ENCODE results near the gene GULP1.

Gene GULP1

DNA sequence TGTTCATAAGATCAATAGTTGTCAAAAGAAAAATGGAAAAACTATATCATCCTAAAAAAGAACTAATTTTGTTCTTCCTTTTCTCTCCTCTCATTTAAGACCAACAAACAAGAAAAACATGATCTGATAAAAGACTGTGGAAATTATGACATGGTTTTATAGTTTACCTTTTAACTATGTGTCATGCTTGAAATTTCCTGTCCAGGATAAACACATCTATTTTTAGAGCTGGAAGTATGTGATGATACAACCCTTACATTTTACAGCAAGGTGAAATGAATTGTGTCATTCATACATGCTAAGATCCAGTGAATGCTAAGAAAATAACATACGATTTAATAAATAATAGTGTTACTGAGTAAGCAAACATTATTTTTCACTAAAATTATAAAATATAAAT, 89.9 kb downstream of the GULP1 start:
- no peak for DNase-seq

DNA sequence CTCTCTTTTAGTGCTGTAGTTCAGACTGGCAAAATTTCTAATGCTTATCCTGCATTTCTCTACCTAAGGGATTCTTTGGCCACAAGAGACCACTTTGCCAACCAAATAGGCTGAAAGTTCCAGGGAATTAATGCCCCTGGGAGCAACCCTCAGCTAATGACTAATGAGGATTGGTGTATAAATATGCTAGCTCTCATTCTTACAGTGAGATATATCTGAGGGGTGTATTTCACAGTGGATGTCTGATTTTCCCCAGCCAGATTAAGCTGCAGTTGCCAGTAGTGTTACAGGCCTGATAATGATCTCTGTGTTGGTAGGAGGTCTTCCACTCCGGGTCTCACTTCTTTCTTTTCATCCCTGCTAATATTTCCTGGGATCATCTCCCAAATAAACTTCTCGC, 90.4 kb downstream of the GULP1 start:
- DNase-seq, result no peak

DNA sequence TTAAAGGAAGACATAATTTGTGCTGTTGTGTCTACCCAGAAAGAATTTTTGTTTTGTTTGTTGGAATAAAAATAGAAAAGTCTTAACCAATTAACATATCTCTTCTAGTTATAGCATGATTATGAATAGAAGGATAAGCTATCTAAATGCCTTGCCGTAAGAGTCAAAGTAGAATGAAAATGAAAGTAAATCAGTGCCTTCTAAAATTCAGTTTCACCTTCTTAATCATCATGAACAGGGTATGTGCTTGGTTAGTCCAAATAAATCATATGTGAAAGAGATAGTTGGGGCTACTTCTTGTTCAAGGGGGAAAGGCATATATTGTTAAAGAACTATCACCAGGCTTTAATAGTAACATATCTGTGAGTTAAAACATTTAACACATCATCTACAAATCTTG, 91.5 kb downstream of the GULP1 start:
- DNase-seq, result no peak

DNA sequence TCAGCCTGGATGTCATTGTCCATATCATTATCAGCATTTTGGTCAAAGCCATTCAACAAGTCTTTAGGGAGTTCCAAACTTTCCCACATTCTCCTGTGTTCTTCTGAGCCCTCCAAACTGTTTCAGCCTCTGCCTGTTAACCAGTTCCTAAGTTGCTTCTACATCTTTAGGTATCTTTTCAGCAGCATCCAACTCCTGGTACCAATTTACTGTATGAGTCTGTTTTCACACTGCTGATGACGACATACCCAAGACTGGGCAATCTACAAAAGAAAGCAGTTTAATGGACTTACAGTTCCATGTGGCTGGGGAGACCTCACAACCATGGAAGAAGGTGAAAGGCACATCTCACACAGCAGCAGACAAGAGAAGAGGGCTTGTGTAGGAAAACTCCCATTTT, 94.2 kb downstream of the GULP1 start:
- DNase-seq, result no peak

DNA sequence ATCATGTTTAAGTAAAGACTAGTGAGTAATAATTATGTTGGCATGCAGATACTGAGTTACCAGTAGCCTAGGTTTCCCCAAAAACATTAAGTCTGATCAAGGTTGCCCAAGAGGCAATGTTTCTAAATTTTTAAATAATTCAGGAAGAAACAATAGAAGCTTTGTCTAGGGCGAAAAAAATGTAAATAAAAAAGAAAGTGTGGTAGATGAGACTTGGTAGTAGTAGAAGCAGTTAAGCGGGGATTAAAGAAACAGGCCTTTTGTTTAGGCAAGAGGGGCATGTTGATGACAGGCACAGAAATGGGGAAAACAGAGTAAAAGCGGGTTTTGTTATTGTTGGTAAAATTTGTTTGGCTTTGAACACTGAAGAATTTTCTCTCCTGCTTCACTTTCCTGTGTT, 97.2 kb downstream of the GULP1 start:
- no peak for DNase-seq

DNA sequence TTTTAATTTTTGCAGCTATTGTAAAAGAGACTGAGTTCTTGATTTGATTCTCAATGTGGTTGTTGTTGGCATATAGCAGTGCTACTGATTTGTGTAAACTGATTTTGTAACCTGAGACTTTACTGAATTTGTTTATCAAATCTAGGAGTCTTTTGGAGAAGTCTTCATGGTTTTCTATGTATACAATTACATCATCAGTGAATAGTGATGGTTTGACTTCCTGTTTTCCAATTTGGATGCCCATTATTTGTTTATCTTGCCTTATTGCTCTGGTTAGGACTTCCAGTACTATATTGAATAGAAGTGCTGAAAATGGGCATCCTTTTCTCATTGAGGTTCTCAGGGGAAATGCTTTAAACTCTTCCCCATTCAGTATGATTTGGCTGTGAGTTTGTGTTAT, 99.7 kb downstream of the GULP1 start:
- DNase-seq, result no peak

DNA sequence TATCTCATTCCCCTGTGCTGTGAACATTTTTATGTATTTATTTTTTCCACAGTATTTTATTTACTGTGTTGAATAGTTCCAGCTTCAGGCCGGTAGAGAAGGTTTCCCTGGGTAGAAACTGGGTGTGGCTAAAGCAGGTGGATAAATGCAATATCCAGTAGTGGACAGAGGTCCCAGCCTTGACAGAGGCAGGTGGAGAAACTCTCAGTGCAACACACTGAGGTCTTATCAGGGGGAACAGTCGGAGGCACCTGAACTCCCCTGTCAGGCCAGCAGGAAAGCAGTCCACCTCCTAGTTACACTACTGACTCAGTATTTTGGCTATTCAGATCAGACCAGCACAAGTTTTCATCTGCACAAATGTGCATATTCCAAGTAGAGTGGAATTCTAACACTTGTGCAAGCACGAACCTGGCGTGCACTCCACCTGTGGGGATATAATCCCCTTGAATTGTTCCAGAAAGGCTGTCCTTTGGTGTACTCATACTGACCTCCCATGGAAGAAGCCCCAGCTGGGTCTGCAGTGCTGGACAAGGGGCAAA, 103.3 kb downstream of the GULP1 start:
- no peak for DNase-seq

DNA sequence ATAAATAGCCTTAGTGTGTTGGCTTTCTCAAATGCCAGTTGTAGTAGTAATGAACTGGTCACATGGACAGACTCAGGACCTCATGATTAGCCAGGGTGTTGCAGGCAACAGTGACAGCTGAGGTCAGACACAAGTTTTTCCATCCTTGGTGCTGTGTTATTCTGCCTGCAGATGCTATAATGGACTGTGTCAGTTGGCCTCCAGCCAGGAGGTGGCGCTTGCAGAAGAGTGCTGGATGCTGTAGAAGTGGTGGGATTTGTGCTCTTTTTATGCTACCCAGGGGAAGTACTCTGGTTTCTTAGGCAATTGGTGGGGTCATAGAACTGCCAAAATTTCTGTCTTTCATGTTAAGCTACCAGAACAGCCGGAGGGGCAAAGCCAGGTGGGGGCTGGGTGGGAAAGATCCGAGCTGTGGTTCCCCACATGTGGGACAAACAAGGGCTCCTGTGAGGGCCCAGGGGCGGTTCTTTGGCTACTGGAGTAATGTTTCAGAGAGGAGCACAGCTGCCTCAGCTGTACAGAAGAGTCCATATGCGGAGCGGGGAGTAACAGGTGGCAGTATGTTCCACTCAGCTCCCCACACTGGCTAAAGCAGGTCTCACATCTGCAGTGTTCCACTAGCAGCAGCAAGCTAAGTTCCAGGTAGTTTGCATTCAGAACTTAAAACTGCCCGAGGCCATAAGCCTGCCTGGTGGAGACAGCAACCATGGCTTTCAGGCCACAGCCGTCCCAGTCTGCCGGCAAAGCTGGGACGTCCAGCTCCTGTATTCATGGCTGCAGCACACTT, 104.4 kb downstream of the GULP1 start:
- no peak for DNase-seq

DNA sequence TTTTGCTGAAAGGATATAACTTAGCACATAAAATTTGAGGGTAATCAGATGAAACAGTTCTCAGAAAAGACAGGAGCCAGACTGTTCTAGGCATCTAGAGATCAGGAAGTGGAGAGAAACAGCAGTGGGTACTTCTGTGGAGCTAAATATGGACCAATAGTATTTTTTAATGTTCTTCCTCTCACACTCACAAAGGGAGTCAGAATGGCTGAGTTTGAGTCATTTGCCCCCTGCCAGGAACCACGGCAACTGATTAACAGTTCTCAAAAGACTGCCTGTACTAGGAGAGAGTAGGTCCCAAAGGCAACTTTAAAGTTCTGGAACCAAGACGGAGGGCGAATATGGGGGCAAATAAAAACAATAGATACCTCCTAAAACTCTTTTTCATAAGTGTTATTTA, 107.5 kb downstream of the GULP1 start:
- no peak for DNase-seq

DNA sequence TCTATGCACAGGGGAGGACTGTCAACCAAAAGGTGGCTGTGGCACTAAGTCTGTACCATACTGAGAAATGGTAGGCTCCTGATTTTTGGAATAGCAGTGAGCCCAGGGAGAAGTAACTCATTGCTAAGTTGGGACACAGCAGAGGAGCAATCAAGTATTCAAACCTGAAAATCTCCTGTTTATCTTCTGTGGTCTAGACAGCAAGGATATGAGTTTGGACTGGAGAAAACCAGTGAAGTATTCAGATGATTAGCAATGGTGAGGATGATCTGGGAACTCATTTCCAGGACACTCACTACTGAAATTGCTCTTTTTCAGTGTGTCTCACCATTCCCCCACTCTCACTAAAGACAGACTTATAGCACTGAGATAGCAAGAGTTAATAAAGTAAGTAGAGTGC, 112.0 kb downstream of the GULP1 start:
- no peak for DNase-seq

DNA sequence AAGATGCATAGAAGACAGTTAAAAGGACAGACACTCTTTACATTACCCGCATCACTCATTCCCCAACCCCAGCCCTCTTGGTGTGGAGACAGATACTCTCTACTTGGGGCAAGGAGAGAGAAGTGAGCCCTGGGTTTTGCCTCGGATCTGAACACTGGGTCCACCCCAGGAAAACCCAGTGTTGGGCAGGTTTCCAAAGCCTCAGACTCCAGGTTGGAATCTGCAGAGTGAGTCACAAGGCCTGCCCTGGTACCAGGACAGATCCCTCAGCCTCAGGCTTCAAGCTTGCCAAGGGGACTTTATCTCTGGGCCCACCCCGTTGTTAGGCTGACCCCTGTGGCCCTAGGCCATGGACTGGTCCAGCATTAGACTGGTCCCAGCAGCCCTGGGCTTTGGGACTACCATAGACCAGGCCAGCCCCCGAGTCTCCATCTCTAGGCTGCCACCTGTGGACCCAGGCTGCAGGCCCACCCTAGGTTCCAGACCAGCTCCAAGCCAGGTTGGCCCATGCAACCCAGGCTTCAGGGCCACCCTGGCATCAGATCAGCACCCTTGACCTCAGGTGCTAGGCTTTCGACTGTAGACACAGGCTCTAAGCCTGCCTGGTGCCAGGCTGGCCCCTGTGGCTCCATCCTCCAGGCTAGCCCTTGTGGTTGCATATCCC, 112.8 kb downstream of the GULP1 start:
- DNase-seq, result no peak

DNA sequence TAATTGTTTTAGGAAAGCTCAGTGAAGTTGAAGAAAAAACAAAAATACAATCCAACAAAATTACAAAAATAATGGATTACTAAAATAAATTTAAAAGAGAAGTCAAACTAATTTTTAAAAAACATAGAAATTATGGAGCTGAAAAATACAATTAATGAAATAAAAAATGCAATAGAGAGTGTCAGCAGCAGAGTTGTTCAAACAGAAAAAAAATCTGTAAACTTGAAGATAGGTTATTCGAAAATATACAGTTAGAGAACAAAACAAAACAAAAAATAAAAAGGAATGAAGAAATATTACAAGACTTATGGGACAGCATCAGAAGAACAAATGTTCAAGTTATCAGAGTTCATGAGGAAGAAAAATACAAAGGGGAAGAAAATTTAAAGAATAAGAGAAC, 114.7 kb downstream of the GULP1 start:
- DNase-seq, result no peak

DNA sequence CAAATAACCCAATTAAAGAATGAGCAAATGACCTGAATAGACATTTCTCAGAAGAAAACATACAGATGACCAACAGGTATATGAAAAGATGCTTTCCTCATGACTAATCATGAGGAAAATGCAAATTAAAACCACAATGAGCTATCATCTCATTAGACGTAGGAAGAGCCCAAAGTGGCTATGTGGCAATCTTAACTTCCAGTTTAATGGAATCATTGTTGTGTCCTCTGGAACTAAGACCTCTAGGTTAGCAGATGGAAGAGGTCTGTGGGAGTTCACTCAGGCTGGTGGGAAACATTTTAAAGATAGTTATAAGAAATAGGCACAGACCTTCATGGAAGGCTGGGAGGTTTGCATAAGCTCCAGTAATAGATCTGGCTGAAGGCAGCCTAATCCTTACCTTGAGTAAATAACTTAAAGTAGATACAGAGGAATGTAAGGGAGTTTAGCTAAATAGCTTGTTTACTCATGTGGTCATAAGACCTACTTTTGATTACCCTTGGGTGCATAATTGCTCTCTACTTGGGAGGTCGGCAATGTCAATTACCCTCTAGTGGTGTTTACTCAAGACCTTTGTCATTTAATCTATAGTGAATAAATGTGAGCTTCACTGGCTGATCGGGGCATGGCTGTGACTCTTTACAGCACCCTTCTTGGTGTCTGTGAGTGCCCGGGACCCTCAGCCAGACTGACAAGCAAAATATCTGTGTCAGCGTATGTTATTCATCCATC, 119.0 kb downstream of the GULP1 start:
- DNase-seq, result no peak

DNA sequence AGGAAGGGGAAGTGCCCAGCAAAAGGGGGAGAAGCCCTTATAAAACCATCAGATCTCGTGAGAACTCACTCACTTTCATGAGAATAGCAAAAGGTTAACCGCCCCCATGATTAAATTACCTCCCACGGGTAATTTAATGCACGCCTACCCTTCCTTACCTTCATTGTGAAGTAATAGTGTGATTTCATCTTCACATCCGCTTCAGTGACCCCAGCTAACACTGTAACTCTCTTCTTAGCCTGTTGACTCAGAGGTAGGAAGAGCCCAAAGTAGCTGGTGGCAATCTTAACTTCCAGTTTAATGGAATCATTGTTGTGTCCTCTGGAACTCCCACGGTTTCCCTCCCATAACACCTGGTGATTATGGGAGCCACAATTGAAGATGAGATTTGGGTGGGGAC, 120.5 kb downstream of the GULP1 start:
- DNase-seq, result no peak

DNA sequence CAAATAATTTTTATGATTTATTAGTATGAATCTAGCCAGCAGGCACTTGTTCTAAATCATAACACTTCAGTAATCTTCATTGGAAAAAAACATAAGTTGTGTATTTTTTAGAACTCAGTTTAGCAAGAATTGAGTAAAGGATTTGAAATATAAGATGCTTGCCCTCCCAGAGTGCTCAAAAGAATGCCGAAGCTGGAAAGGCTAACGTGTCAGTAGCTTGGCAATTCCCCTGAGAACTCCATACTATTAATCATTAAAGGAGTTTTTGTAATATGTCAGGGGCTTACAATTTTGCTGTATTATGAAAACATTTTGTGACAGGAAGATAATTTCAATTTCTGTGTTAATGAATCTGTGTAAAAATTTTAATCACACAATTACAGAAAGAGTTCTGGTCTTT, 122.7 kb downstream of the GULP1 start:
- DNase-seq, result no peak

DNA sequence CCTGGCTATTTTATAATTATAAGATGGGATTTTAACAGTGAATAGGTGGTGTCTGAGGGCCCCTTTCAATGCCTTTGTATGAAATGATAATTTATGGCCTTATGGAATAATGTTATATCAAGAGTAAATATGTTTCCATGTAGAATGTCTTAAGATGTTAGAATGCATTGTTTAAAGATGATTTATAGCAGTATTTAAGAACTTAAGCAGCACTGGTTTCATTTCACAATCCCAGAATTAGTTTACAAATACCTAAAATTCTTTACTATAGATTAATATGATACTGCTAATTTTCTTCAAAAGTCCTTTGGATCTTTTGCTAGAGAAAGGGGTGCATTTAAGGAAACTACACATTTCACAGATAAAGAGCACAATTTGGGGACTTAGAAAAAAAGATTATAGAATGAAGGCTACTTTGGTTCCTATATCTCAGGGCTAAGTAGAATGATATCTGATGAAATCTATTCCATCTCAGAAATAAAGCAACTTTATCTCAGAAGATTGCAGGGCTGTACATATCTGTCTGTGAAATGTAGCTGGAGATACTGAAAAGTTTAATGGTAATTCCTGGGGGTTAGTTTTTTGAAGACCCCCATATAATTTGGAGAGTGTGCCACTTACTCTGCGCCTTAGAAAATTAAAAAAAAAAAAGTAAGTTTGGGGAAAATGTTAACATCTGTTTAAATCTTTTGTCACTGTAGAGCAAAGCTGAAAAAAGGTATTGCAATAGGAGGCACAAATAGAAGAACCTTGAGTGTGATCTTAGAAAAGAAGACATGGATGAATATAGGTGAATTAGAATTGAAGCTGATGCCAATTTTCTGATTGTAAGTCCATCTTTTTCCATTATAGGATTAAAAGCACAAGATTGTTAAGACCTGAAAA, 123.4 kb downstream of the GULP1 start:
- no peak for DNase-seq

DNA sequence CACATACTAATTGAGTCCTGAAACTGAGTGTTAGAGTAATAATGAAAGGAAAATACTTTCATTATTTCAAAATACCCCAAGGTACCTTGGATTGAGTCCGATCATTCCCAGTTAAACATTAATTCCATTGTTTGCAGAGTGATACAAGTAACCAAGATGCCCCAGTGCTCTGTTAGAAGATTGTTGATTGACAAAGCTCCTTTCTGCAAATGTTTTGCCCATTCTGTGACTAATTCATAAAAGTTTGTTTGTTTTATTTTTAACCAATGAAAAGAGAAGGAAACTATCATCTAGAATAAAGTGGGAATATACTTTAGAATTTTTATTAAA, 124.0 kb downstream of the GULP1 start:
- DNase-seq, result no peak

DNA sequence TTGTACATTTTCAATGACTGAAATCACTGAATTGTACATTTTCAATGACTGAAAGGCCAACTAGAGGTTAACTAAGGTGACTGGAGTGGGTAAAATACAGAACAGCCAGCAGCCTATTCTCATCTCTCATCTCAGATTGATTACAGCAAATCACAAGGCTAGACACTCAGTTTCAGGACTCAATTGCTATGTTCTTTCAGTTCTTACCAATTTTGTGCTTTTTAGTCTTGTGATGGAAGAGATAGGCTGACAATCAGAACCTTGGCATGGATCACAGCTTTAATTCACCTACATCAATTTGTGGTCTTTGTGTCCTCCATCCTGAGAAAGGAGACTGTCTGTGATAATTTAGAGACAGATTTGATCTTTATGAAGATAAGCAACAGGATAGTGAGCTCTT, 124.7 kb downstream of the GULP1 start:
- no peak for DNase-seq

DNA sequence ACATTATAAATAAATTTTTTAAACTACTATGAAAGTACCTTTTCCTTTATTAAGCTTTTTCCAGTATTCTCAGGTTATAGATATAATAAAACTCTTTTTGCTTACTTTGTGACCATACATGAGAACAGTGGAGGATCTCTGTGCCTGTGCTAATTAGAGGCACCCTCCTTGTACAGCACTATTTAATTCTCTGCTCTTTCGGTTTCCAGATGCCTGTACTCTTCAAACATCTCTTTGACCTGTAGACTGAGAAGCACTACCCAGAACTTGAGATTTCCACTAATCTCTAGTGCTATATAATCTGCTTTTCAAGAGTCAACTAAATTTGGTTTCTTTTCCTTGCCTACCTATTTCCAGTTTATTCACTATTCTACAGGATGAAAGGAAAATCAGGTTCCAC, 131.1 kb downstream of the GULP1 start:
- DNase-seq, result no peak

DNA sequence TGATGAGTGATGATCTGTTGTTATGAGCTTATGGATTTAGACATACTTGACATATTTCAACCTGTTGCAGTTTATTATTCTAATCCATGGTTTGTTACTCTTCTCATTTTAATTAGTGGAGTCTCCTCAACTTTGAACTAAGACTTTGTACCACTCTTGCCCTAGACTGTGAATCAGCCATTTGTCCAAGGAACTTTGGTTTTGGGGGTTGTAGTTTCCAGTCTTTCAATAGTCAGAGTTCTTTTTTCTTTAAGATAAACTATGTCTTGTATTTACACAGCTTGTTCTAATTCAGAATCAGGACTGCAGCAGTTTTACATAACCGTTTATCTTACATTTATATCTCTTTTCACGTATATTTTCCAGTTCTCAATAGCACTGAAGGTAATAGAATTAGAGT, 133.6 kb downstream of the GULP1 start:
- no peak for DNase-seq

DNA sequence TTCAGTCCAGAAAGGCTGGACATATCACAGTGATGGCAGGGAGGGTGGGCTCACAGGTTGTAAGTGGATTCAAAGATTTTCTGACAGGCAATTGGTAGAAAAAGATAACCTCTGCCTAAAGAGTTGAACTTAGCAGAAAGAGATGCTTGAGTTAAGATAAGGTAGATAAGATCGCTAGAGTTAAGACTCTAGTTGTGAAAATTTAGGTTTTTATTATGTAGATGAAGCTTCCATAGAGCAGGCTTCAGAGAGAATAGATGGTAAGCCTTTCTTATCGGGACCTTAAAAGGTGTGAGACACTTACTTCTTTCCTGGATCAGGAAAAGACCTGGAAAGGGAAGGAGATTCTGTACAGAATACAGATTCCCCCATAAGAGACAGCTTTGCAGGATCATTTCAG, 134.4 kb downstream of the GULP1 start:
- DNase-seq, result no peak

DNA sequence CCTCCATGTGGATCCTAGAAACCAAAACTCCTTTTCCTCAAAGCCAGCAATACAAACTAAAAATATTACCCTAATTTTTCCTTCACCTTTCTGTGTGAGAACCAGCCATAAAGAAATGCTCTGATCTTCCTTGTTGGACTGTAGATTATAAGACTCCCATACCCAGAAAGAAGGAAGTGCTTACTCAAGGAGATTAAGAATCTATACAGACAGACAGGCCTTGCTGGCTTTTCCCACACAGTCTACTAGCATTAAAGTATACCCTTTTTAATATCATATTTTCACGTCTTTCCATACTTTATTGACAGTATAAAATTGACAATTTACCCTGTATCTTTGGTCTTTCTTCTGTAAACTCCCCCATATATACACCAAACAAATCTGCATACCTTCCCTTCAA, 139.0 kb downstream of the GULP1 start:
- DNase-seq, result no peak

DNA sequence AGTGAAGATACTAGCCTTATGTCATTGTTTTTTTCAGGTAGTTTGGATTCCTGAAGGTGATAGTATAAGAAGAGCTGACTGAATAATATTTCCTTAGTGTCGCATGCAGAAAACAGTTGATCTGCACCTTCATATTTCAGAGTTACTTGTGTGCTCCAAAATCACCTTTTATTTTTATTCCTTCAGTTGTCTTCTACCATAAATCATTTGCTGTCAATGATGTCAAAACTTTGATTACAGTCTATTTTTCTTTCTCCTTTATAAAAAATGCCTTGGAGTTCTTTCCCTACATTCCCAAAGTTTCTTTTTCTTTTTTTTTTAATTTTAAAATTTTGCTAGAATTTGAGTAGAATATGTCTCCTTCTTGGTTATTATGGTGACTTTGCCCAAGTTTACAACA, 142.3 kb downstream of the GULP1 start:
- no peak for DNase-seq

Measured in NCI-H345 (cell line).